HG03064 (cell line): ENCODE measurements around the gene TMEM119.
"Not testable (repeated sequence)": the region's sequence is repeated elsewhere in the genome, so short reads cannot be mapped to it uniquely, and the experiment has no call there.

ENCODE experiments used
- ATAC-seq: cut with Tn5 transposase; IDR thresholded peaks from one replicate; pipeline ENCODE4 v1.9.1; 2021; ENCODE audit warnings: low read depth; ENCODE audit not compliant: unreplicated experiment

The TMEM119 gene

DNA sequence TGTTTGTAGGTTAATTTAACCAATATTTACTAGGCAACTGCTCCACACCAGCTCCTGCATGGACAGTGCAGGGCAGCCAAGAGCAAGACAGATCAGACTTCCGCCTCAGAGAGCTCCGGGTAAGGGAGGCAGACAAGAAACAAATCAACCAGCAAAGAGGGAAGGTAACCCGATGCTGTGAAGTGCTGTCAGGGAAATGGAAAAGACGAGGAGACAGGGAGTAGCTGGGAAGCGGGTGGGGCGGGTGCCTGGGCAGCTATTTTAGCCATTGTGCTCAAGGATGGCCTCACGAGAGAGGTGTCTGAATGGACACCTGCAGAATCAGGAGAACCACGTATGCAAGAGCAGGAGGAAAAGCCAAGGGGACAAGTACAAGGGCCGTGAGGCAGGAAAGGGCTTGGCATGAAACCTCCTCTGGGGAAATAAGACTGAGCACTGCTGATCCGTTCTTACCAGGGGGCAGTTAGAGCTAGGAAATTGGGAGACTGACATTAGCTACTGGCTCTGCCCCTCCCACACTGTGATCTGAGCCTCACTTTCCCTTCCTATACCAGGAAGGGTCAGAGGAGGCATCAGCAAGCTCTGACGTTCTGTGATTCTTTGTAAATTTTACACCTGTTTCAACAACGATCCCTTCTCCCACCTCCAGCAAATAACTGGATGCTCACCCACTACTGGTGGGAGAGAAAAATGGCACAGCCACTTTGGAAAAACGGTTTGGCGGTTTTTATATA, 6.5 kb upstream of the TMEM119 start:
- no peak for ATAC-seq

- no peak for ATAC-seq
Observed at GRCh38 chr12:108603743-108604142, 5.9 kb upstream of the TMEM119 start.

DNA sequence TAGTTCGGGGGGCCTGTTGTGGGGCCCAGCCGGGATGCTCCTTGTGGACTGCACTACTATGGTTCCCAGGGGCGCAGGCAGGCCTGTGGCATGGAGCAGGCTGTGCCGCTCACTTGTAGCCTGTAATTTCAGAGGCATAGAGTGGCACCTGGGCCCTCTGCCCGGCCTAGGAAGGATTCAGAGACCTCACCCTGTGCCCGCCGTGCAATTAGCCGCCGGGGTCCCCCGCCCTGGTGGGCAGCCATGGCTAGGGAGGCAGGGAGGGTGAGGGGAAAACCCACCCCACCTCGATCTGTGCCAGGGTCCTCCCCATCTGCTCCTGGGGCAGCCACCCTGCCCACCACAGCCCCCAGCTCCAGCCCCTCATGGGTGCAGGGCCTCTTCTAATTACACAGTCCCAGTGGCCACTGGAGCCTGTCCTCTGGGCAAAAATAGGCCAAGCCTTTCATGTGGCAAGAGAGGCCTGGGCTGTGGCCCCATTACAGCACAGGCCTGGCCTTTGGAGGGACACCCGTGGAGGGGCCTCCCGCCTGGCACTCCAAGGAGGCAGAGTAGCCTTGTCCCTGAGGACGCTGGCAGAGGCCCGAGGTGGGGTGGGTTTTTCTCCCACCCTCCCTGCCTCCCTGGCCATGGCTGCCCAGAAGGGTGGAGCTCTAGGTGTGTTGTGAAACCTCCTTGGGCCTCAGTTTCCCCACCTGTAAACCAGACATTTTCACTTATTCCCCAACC, 5.3 kb upstream of the TMEM119 start:
- no peak for ATAC-seq

DNA sequence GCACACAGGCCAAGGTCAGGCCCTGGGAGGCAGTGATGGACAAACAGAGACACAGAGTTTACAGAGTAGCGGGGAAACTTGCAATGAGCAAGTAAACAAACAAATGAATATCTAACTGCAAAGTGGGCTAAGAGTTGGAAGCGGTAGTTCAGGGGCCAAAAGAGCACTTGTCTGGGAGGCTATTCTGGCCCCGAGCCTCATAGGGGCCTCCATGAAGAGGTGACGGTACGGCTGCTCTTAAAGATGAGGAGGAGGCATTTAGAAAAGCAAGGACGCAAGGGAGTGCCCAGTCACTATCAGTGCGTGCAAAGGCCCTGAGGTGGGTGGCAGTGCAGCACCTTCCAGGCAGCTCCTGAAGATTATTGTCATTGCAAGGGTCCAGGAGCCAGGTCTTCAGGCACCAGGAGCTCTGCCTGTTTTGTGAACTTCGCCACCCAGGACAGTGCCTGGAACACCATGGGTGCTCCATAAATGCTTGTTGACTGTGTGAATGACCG, 4.4 kb upstream of the TMEM119 start:
- no peak for ATAC-seq

DNA sequence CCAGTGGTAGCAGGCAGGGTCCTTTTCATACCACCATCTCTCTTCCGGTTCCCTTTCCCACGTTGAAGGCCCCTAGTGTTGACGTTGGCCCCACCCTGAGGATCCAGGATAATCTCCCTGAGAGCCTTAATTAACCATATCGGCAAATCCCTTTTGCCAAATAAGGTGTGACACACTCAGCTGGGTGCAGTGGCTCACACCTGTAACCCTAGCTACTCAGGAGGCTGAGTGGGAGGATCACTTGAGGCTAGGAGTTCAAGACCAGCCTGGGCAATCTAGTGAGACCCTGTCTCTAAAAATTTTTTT, 2.8 kb upstream of the TMEM119 start:
- no peak for ATAC-seq

GRCh38 chr12:108599948-108600701, 2.2 kb upstream of the TMEM119 start:
- no peak for ATAC-seq

- ATAC-seq, result no peak
Observed at GRCh38 chr12:108599541-108599940, 1.7 kb upstream of the TMEM119 start.

DNA sequence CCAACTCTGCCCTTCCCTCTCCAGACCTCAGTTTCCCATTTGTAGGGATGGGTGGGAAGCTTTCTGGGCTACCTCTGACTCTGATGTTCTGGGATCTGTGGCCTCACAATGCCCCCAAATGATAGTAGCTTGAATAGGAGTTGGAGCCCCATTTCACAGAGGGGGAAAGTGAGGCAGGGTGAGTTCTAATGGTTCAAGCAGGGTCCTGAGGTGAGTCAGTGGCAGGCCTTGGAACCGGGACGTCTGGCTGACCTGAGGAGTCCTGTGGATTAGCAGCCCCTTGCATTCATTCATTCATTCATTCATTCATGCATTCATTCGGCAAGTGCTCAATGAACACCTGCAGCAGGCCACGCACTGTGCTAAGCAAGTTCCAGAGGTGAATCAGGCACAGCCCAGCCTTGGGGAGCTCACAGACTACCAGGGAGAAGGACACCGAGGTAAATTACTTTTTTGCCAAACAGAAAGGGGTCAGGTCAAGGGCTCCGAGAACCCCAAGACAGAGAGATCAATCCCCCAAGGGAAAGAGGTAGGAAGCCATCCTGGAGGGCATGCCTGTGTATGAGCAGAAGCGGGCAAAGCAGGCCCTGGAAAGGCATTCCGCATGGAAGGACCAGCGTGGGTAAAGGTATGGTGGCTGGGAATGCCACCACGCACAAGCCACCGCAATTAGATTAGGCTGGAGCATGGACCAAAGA, 818 bp upstream of the TMEM119 start:
- ATAC-seq, result no peak

DNA sequence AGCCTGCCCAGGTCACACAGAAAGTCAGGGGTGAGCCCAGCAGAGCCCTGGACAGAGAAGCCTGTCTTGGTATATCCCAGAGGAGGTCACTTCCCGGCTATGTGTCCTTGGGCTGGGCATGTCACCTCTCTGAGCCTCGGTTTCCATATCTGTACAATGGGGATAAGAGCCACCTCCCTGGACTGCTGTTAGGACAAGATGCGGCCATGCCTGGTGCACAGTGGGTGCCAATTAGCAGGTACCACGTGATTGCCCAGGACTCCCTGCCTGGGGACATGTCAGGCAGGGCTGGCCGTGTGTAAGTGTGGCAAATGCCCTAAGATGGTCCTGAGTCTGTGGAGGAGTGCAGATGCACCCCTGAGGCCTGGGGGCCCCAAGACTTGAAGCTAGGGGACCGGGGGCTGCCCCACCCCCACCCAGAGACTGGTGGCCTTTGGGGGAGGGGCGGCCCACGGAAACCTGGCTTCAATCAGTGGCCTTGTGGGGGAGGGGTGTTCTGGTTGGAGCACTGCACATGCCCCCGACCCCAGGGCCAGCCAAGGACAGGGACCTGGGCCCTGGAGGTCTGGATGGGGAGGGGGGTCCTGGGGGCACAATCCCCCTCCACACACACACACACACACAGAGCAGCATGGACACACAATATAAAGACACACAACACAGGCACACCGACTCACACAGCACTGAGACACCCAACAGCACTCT, 878 bp downstream of the TMEM119 start:
- ATAC-seq, result no peak

DNA sequence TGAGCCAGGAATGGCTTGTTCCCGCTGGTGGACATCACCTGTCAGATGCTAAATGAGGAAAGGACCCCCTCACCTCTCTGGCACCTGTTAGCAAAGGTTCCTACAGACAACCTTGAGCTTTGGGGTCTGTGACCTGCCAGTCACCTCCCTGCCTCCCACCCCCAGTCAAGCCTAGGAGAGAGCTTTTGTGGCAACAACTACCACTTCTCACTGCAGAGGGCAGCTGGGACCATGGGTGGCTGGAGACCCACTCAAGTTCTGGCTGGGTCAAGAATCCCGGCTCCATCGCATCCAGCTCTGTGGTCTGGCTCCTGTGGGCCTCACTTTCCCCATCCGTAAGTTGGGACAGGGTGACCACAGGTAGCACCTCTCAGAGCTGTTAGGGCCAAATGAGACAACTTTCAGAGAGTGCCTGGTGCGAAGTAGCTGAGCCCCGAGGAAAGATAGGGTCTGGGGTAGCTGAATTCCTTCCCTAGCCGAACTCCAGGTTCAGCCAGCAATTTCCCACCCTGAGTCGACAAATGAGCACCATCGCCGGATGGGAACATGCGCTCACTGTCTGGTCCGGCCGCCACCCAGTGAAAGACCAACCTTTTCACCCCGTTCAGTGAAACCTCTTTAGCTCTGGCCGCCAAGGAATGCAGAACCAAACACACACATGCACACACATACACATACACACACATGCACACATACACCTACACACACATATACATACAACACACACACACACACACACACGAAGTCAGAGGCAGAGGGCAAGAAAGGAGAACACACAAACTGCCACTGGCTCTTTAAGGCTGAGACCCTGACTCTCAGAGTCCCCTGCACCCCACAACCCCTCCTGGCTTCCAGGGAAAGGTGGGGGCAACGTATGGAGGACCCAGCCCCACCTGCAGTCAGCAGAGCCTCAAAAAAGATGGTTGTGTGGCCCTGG, 1.9 kb downstream of the TMEM119 start:
- no peak for ATAC-seq

- ATAC-seq, result no peak
Observed at GRCh38 chr12:108594960-108595710, 2.7 kb downstream of the TMEM119 start.

DNA sequence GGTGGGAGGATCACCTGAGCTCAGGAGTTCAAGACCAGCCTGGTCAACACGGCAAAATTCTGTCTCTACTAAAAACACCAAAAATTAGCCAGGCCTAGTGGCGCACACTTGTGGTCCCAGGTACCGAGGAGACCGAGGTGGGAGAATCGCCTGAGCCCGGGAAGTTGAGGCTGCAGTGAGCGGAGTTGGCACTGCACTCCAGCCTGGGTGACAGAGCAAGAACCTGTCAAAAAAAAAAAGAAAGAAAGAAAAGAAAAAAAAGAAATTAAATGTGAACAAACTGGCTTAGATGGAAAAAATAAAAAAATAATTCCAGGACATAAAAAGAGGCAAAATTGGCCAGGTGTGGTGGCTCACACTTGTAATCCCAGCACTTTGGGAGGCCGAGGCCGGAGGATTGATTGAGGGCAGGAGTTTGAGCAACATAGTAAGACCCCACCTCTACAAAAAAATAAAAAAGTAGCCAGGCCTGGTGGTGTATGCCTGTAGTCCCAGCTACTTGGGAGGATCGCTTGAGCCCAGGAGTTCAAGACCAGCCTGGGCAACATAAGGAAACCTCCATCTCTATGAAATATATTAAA, 3.5 kb downstream of the TMEM119 start:
- no peak for ATAC-seq

DNA sequence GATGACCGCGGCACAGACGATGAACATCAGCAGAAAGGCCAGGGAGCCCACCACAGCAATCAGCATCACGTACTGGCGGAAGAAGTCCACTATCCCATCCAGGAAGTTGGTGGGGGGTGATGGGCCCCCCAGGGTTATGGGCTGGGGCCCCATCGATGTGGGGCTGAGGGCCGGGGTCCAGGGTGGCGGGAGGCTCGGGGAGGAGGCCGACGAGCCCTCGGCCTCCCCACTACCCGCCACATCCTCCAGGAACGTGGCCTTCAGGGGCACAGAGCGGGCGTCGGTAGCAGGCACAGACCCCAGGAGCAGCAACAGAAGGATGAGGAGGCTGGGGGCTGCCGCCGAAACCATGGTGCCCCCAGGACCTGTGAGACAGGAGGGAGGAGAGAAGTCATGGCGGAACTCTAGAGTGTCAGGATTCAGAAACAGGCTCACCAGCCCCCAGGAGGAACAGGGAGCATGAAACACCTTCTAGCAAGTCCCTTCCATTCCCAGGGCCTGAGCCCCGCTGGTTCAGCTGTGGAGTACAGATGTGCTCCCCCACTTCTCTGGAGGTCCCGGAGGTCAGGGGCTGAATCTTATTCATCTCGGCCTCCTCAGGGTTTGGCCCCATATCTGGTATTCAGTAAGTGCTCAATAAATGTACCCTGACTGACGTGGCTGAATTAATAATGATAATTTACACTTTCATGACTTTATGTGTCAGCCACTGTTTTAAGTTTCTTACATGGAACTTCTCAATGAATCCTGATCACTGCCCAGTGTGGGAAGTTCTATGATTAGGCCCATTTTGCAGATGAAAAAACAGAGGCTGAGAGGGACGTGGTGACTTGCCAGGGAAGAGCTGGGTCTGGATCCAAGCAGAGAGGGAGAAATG, 5.6 kb downstream of the TMEM119 start:
- ATAC-seq, result no peak

DNA sequence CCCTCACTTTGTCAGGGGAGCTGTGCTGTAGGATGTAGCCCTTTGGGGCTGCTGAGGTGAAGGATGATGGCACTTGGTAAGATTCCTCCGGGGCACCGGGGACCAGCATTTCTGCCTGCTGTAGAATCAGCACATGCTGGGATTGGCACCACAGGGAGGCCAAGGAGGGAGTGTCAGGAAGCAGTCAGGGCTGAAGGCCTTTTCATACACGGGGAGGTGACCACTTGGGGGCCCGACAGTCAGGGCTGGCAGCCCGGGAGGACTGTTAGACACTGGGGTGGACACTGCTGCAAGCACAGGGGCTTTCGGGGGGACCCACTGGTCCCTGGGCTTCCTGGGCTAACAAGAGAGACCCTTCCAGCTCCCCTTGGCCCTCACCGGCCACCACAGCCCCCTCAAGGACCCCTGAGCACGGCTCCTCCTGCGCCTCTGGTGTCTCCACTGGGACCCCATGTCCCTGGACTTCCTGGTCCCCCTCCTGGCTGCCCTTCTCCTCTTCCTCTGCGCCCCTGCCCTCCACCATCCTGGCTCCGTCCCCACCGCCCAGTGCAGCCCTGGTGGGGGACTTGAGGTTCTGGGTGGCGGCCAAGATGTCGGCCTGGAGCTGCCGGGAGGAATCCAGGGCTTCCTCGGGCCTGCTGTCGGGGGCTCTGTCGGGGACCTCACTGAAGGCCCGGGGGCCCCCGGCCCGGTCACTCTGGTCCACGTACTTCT, 6.5 kb downstream of the TMEM119 start:
- no peak for ATAC-seq

DNA sequence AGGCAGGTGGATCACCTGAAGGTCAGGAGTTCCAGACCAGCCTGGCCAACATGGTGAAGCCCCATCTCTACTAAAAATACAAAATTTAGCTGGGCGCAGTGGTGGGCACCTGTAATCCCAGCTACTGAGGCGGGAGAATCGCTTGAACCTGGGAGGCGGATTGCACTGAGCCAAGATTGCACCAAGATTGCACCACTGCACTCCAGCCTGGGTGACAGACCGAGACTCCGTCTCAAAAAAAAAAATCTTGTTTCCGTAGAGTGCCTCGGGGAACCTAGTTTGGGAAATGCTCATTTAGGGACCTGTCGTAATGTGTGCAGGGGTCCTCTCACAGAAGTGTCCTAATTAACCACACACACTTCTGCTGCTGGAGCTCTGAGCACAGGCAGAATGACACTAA, 7.4 kb downstream of the TMEM119 start:
- ATAC-seq, result not testable (repeated sequence)

DNA sequence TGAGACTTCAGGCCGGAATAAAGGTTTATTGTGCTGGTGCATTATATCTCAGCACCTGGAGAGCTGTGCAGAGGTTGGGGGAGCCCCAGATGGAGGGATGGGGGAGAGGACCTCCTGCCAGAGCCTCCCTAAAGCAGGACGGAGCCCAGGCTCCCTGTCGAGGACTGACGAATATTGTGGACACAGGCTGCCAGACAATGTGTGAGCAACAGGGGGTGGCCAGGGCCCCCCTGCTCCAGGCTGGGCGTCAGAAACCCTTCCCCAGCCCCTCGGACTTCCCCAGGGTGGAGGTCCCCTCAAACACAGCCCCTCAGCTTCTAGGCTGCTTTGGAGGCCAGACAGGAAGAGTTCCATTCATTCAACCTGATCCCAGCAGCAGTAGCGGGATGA, 8.0 kb downstream of the TMEM119 start:
- ATAC-seq, result no peak
